ENCODE data around the gene KHK. TPM values are rescaled to one million over a fixed set of nuclear protein-coding genes. Genes with fewer than 3 reads are reported as not detected.

Gene KHK
- total and polyA plus RNA-seq, 2 of the 8 experiments (the other 6 are each of a cell fraction or from before 2014, with no cell fraction given): 11.0 to 17.7 TPM

DNA sequence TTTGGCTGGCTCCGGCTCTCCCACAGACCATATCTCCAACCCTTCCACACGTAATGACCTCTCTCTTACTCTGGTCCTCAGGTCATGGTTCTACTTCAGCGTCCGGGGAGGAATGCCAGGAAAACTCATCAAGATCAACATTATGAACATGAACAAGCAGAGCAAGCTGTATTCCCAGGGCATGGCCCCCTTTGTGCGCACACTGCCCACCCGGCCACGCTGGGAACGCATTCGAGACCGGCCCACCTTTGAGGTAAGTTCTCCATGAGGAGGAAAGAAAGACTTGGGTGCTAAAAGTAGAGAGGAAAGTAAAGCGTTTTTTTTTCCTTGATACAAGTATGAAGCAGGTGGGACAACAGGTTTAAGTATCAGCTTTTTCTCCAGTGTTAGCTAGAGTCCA lies 33.3 kb upstream of the KHK start (continued):
- TF ChIP-seq SRF (IDR thresholded peaks at IDR 0.05; ENCODE audit: low read depth, low read length) (no peak), EZH2 (IDR thresholded peaks at IDR 0.05; ENCODE audit: low read depth, low read length, severe bottlenecking) (no peak), SIX5 (IDR thresholded peaks at IDR 0.05; ENCODE audit: low read depth, low read length) (no peak), RFX5 (IDR thresholded peaks at IDR 0.05; ENCODE audit: borderline replicate concordance, low read depth, low read length) (no peak)
